ENCODE data around the gene IGF1R. TPM values are rescaled to one million over a fixed set of nuclear protein-coding genes. Genes with fewer than 3 reads are reported as not detected.

IGF1R gene
- total RNA-seq, 4 donors from 2014 or later = 59.6 to 172 (median 88.5) TPM

- TF ChIP-seq POLR2A (IDR thresholded peaks at IDR 0.05) (no peak), CTCF (IDR thresholded peaks at IDR 0.05) (no peak)
- H3K4me3 ChIP-seq (ENCODE audit: low read depth, poor library complexity, severe bottlenecking) = no peak overlapping the region
- WGBS, 2 donors = 71 to 72% methylated on average over 4 of the region's 4 CpGs
- no peak for DNase-seq (ENCODE audit: low spot score in 2 of 2)
- intact Hi-C loops (cut with DNase I; ENCODE audit: low total_unique reads) = no loop called here
Measured at GRCh38 chr15:98735895-98736617, 87.7 kb downstream of the IGF1R start.

DNA sequence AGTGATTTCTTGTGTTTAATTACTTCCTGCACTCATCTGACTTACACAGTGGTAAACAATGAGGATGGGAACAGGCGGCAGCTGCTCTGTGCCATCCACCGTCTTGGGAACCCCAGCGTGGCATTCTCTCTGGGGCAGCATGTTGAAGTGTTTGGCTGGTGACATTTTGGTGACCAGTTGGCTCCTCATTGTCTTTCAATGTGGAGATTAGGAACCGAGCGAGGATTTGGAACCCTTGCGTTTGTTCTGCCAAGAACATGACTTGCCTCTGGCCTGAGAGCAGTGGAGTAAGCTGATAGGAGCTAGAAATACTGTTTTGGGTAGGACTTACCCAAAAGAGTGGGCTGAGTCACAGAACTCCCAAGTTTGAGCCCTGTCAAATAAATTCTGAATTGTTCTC, 88.8 kb downstream of the IGF1R start:
- TF ChIP-seq POLR2A (IDR thresholded peaks at IDR 0.05) (no peak), CTCF (IDR thresholded peaks at IDR 0.05) (no peak)
- no peak for DNase-seq (ENCODE audit: low spot score in 2 of 2)
- intact Hi-C loops (cut with DNase I; ENCODE audit: low total_unique reads) = no loop called here
- WGBS, 2 donors = 93 to 95% methylated on average over 6 of the region's 6 CpGs
- no peak overlapping the region for H3K4me3 ChIP-seq (ENCODE audit: low read depth, poor library complexity, severe bottlenecking)

DNA sequence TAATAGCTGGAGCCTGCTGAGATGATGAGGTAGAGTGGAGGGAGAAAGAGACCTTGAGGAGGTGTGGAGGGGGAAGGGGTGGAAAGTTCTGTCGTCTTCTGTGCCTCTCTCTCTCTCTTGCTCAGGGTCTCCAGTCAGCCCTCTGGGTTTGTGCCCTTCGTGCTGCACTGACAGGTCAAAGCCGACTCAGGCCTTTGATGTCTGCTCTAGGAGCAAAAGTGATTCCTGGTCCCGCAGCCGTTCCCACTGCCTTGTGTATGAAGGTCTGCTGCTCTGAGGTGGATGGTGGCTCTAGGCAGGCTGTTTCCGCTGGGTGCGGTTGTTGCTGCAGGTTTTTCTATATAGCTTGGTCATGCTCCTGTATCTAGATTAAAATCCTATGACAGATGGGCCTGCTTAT, 89.4 kb downstream of the IGF1R start:
- no peak overlapping the region for H3K4me3 ChIP-seq (ENCODE audit: low read depth, poor library complexity, severe bottlenecking)
- 87 to 94% methylated on average over 7 of the region's 7 CpGs for WGBS, 2 donors
- no peak for DNase-seq (ENCODE audit: low spot score in 2 of 2)
- intact Hi-C loops (cut with DNase I; ENCODE audit: low total_unique reads) = no loop called here
- no peak for TF ChIP-seq POLR2A (IDR thresholded peaks at IDR 0.05)
- no peak for TF ChIP-seq CTCF (IDR thresholded peaks at IDR 0.05)

GRCh38 chr15:98738689-98739401, 90.5 kb downstream of the IGF1R start:
- intact Hi-C loops (cut with DNase I; ENCODE audit: low total_unique reads) = no loop called here
- TF ChIP-seq POLR2A (IDR thresholded peaks at IDR 0.05) = no peak
- TF ChIP-seq CTCF (IDR thresholded peaks at IDR 0.05) = no peak
- DNase-seq (ENCODE audit: low spot score in 2 of 2) = no peak
- WGBS, 2 donors = 79 to 80% methylated on average over 9 of the region's 9 CpGs
- H3K4me3 ChIP-seq (ENCODE audit: low read depth, poor library complexity, severe bottlenecking) = no peak overlapping the region

GRCh38 chr15:98740295-98740694, 92.0 kb downstream of the IGF1R start:
- intact Hi-C loops (cut with DNase I; ENCODE audit: low total_unique reads) = no loop called here
- WGBS, 2 donors = 80 to 86% methylated on average over 4 of the region's 4 CpGs
- no peak for DNase-seq (ENCODE audit: low spot score in 2 of 2)
- no peak for TF ChIP-seq CTCF (IDR thresholded peaks at IDR 0.05)
- TF ChIP-seq POLR2A (IDR thresholded peaks at IDR 0.05) = no peak
- no peak overlapping the region for H3K4me3 ChIP-seq (ENCODE audit: low read depth, poor library complexity, severe bottlenecking)
